B cell (primary cell): Measurements from ENCODE around the gene PARD3B. TPM values are rescaled to one million over a fixed set of nuclear protein-coding genes. Genes with fewer than 3 reads are reported as not detected.

Experiments used
- ATAC-seq: fragments of 200-7000 bp; cut with Tn5 transposase; one replicate; pipeline ENCODE4 v1.10.0; 2021; ENCODE audit warnings: low read depth, mild to moderate bottlenecking, moderate number of reproducible peaks, moderate library complexity
- CTCF ChIA-PET: fragments of 350-600 bp; sonication (Branson Sonifier 250); formaldehyde crosslinking; loops from one replicate; lab custom pipeline; 2021; ENCODE audit warnings: antibody characterized with exemption, inconsistent platforms; lab: Charles Lee
- POLR2A ChIA-PET: fragments of 350-600 bp; sonication (Branson Sonifier 250); formaldehyde crosslinking; loops from one replicate; lab custom pipeline; 2021; ENCODE audit warnings: antibody characterized with exemption; lab: Charles Lee
- DNase-seq: peaks from one replicate; pipeline ENCODE4 v3.0.0; 2013
- H2AFZ ChIP-seq: 2 replicates; pipeline ENCODE4 v1.6.1; 2012; ENCODE audit warnings: mild to moderate bottlenecking, low read depth, low read length; ENCODE audit not compliant: insufficient read depth, poor library complexity, severe bottlenecking
- H3K27ac ChIP-seq, 2 donors: 1 replicate in 1 of 2; 2 replicates in 1 of 2; pipeline ENCODE4 v1.5.1; 2012 to 2013; ENCODE audit warnings: low read length in 2 of 2, mild to moderate bottlenecking in 2 of 2, moderate library complexity in 1 of 2
- H3K27me3 ChIP-seq, 4 experiments: fragments of 200-600 bp in 1 of 4; sonication (generic) in 1 of 4; replicated peaks in 1 of 4; 1 replicate in 2 of 4; 2 replicates in 2 of 4; pipeline versions ENCODE4 v1.6.1 to v1.7.0; 2013 to 2016; ENCODE audit warnings: low read length in 3 of 4, mild to moderate bottlenecking in 2 of 4, mixed read lengths in 1 of 4, moderate library complexity in 1 of 4; ENCODE audit not compliant: insufficient read depth in 4 of 4, control insufficient read depth in 3 of 4; ENCODE audit errors: control extremely low read depth in 1 of 4
- H3K36me3 ChIP-seq, 2 experiments: replicated peaks in 1 of 2; 1 replicate in 1 of 2; 2 replicates in 1 of 2; pipeline versions ENCODE4 v1.6.1 to v1.7.1; 2013; ENCODE audit warnings: low read length in 1 of 2; ENCODE audit not compliant: insufficient read depth in 2 of 2, control insufficient read depth in 1 of 2; ENCODE audit errors: control extremely low read depth in 1 of 2, extremely low read depth in 1 of 2
- H3K4me1 ChIP-seq, 2 donors: fragments of 200-600 bp in 1 of 2; sonication (generic) in 1 of 2; 1 replicate in 1 of 2; 2 replicates in 1 of 2; pipeline versions ENCODE4 v1.5.1 to v1.6.1; 2013 to 2017; ENCODE audit warnings: low read length in 2 of 2; ENCODE audit not compliant: control insufficient read depth in 2 of 2, insufficient read depth in 2 of 2
- H3K4me2 ChIP-seq: replicated peaks from 2 replicates; pipeline ENCODE3; 2012; ENCODE audit warnings: mild to moderate bottlenecking, low read depth, low read length; ENCODE audit not compliant: poor library complexity, severe bottlenecking
- H3K4me3 ChIP-seq, 5 experiments: fragments of 200-600 bp in 1 of 5; sonication (generic) in 1 of 5; 1 replicate in 3 of 5; 2 replicates in 2 of 5; pipeline versions ENCODE4 v1.5.1 to v1.7.0; 2011 to 2016; ENCODE audit warnings: low read length in 4 of 5, mild to moderate bottlenecking in 4 of 5, low read depth in 2 of 5, control low read depth in 1 of 5, moderate library complexity in 1 of 5; ENCODE audit not compliant: insufficient read depth in 1 of 5; ENCODE audit errors: control extremely low read depth in 1 of 5, extremely low read depth in 1 of 5
- H3K79me2 ChIP-seq: fragments of 200-600 bp; sonication (generic); one replicate; pipeline ENCODE4 v1.6.0; 2016; ENCODE audit warnings: low read length; ENCODE audit not compliant: control insufficient read depth, insufficient read depth
- H3K9ac ChIP-seq: fragments of 200-600 bp; sonication (generic); 2 replicates; pipeline ENCODE4 v1.6.1; 2017; ENCODE audit warnings: mild to moderate bottlenecking, low read length, moderate library complexity
- H3K9me3 ChIP-seq, 3 donors: one replicate each; pipeline versions ENCODE4 v1.6.1 to v1.7.1; 2013; ENCODE audit warnings: low read length in 2 of 3; ENCODE audit not compliant: control insufficient read depth in 2 of 3, insufficient read depth in 1 of 3; ENCODE audit errors: control extremely low read depth in 1 of 3
- H4K20me1 ChIP-seq: 2 replicates; pipeline ENCODE4 v1.6.0; 2012; ENCODE audit warnings: mild to moderate bottlenecking, low read length; ENCODE audit not compliant: insufficient read depth, control insufficient read depth, poor library complexity, severe bottlenecking
- H3K27ac Mint-ChIP-seq: one replicate; pipeline ENCODE4 v1.8.0; 2021; ENCODE audit warnings: mixed read lengths
- H3K27me3 Mint-ChIP-seq: one replicate; pipeline ENCODE4 v1.8.0; 2021; ENCODE audit warnings: mixed read lengths
- H3K4me1 Mint-ChIP-seq: one replicate; pipeline ENCODE4 v1.8.0; 2021; ENCODE audit warnings: mixed read lengths
- H3K4me3 Mint-ChIP-seq: one replicate; pipeline ENCODE4 v1.8.0; 2021; ENCODE audit warnings: mixed read lengths
- H3K9me3 Mint-ChIP-seq: one replicate; pipeline ENCODE4 v1.8.0; 2022; ENCODE audit warnings: mixed read lengths; ENCODE audit not compliant: insufficient read depth
- EZH2 ChIP-seq: IDR thresholded peaks from 2 replicates; pipeline ENCODE4 v1.6.1; 2012; ENCODE audit warnings: borderline replicate concordance, low read depth, mild to moderate bottlenecking, moderate library complexity, low read length; ENCODE audit not compliant: insufficient read depth, poor library complexity, severe bottlenecking
- WGBS: methylation state at CpG from one replicate; pipeline ENCODE4 v1.1.5; 2013; ENCODE audit warnings: missing lambda C conversion rate; ENCODE audit not compliant: insufficient coverage; 5-methylcytosine and 5-hydroxymethylcytosine counted together
- intact Hi-C: fragments of 100-400 bp; cut with micrococcal nuclease; formaldehyde crosslinking; loops from one replicate; pipeline ENCODE4 v1.10.0; 2022
- polyA plus RNA-seq: library from polyadenylated mRNA; depleted of rRNA; stranded (reverse); fragments of >200 nt; gene quantifications from 2 replicates; pipeline ENCODE4 v1.2.3, GENCODE V29; 2012
- total RNA-seq, 2 donors: library from RNA; stranded (reverse); fragments of 120-200 nt in 1 of 2; gene quantifications; 1 replicate in 1 of 2; 2 replicates in 1 of 2; pipeline versions ENCODE4 v1.2.3 to v1.2.4, GENCODE V29; 2013 to 2022
- TF ChIP-seq, protein P1 (sequence below): fragments of 200-600 bp; IDR thresholded peaks from one replicate; pipeline ENCODE4 v1.8.0; 2022; ENCODE audit warnings: antibody characterized with exemption, mild to moderate bottlenecking

The PARD3B gene
- total and polyA plus RNA-seq, 2 donors (not counting 1 experiment from before 2014, with no cell fraction given) = not detected

GRCh38 chr2:204691911-204692510 lies 146.7 kb downstream of the PARD3B start:
- H3K4me3 Mint-ChIP-seq = no peak overlapping the region
- no peak overlapping the region for H3K4me3 ChIP-seq
- H2AFZ ChIP-seq = no peak overlapping the region
- intact Hi-C loops = no loop called here
- H3K27ac ChIP-seq = no peak overlapping the region
- no peaks in the 10 kb centered on the region for H3K79me2 ChIP-seq
- H3K27ac Mint-ChIP-seq = no peak overlapping the region
- H3K27me3 Mint-ChIP-seq = no peaks in the 10 kb centered on the region
- H4K20me1 ChIP-seq = no peaks in the 10 kb centered on the region
- WGBS = no CpG with 5 or more reads among the region's 2 CpGs
- no peak overlapping the region for H3K4me2 ChIP-seq
- no peaks in the 10 kb centered on the region for H3K36me3 ChIP-seq
- H3K9me3 Mint-ChIP-seq = no peaks in the 10 kb centered on the region
- H3K4me1 ChIP-seq = no peaks in the 10 kb centered on the region
- no peak for TF ChIP-seq EZH2
- DNase-seq = no peak
- no peaks in the 10 kb centered on the region for H3K27me3 ChIP-seq
- no peaks in the 10 kb centered on the region for H3K9me3 ChIP-seq
- ATAC-seq = no peak
- POLR2A ChIA-PET = no interaction called here
- no peaks in the 10 kb centered on the region for H3K4me1 Mint-ChIP-seq
- H3K9ac ChIP-seq = no peak overlapping the region
- CTCF ChIA-PET = no interaction called here

GRCh38 chr2:204692790-204693189 lies 147.5 kb downstream of the PARD3B start:
- H3K79me2 ChIP-seq = no peaks in the 10 kb centered on the region
- no peak overlapping the region for H3K27ac Mint-ChIP-seq
- no peaks in the 10 kb centered on the region for H3K27me3 ChIP-seq
- ChIA-PET CTCF (no interaction called here), POLR2A (no interaction called here)
- H3K4me1 Mint-ChIP-seq = no peaks in the 10 kb centered on the region
- no peak overlapping the region for H3K4me3 ChIP-seq
- no peaks in the 10 kb centered on the region for H3K9me3 Mint-ChIP-seq
- H4K20me1 ChIP-seq = no peaks in the 10 kb centered on the region
- TF ChIP-seq, protein P1, sequence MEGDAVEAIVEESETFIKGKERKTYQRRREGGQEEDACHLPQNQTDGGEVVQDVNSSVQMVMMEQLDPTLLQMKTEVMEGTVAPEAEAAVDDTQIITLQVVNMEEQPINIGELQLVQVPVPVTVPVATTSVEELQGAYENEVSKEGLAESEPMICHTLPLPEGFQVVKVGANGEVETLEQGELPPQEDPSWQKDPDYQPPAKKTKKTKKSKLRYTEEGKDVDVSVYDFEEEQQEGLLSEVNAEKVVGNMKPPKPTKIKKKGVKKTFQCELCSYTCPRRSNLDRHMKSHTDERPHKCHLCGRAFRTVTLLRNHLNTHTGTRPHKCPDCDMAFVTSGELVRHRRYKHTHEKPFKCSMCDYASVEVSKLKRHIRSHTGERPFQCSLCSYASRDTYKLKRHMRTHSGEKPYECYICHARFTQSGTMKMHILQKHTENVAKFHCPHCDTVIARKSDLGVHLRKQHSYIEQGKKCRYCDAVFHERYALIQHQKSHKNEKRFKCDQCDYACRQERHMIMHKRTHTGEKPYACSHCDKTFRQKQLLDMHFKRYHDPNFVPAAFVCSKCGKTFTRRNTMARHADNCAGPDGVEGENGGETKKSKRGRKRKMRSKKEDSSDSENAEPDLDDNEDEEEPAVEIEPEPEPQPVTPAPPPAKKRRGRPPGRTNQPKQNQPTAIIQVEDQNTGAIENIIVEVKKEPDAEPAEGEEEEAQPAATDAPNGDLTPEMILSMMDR = no peak
- no peak for TF ChIP-seq EZH2
- no peak overlapping the region for H3K4me3 Mint-ChIP-seq
- H3K27me3 Mint-ChIP-seq = no peaks in the 10 kb centered on the region
- H3K36me3 ChIP-seq = no peaks in the 10 kb centered on the region
- no peak overlapping the region for H3K27ac ChIP-seq
- no peak for ATAC-seq
- H3K9ac ChIP-seq = no peak overlapping the region
- H3K9me3 ChIP-seq = no peaks in the 10 kb centered on the region
- H3K4me1 ChIP-seq = no peaks in the 10 kb centered on the region
- H3K4me2 ChIP-seq = no peak overlapping the region
- intact Hi-C loops = no loop called here
- WGBS = no CpG with 5 or more reads among the region's 2 CpGs
- no peak overlapping the region for H2AFZ ChIP-seq
- DNase-seq = no peak
